Gastrocnemius medialis (tissue), 4 donors: ENCODE measurements around the gene CDRT15L2.
"Not testable (repeated sequence)": the region's sequence is repeated elsewhere in the genome, so short reads cannot be mapped to it uniquely, and the experiment has no call there.

Source experiments
- POLR2A ChIP-seq, 2 donors: fragments of 450-650 bp; IDR thresholded peaks; one replicate each; pipeline ENCODE4 v1.6.1; 2017; ENCODE audit warnings: antibody characterized with exemption in 2 of 2, mild to moderate bottlenecking in 2 of 2, moderate library complexity in 2 of 2
- TF ChIP-seq, protein P1 (sequence below), 5 experiments: fragments of 450-650 bp in 3 of 5; fragments of 200-600 bp in 2 of 5; sonication (generic) in 2 of 5; IDR thresholded peaks in 4 of 5; conservative IDR thresholded peaks in 1 of 5; 1 replicate in 4 of 5; 2 replicates in 1 of 5; pipeline ENCODE4 v1.5.1; 2016 to 2019; ENCODE audit warnings: antibody characterized with exemption in 5 of 5, mild to moderate bottlenecking in 3 of 5, moderate library complexity in 3 of 5

DNA sequence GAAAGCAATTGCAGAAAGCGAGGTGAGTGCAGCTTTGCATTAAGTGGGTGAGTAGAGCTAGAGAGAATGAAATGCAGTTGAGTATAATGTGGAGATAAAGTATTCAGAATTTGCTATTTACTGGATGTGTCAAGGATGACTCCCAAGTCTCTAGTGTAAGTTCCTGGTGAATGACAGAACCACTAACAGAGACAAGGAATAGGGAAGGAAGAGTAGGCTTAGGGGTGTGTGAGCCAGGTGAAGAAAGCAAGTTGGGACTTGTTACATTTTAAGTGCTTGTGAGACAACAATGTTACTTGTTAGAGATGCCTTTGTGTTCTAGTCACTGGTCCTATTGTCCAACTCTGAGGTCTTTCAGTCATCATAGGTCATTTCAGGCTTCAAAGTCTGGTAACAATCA lies 26.0 kb downstream of the CDRT15L2 start:
- TF ChIP-seq, protein P1, sequence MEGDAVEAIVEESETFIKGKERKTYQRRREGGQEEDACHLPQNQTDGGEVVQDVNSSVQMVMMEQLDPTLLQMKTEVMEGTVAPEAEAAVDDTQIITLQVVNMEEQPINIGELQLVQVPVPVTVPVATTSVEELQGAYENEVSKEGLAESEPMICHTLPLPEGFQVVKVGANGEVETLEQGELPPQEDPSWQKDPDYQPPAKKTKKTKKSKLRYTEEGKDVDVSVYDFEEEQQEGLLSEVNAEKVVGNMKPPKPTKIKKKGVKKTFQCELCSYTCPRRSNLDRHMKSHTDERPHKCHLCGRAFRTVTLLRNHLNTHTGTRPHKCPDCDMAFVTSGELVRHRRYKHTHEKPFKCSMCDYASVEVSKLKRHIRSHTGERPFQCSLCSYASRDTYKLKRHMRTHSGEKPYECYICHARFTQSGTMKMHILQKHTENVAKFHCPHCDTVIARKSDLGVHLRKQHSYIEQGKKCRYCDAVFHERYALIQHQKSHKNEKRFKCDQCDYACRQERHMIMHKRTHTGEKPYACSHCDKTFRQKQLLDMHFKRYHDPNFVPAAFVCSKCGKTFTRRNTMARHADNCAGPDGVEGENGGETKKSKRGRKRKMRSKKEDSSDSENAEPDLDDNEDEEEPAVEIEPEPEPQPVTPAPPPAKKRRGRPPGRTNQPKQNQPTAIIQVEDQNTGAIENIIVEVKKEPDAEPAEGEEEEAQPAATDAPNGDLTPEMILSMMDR (IDR thresholded peaks at IDR 0.05 in 4 of 5, conservative IDR thresholded peaks at IDR 0.05 in 1 of 5): not testable (repeated sequence)
- not testable (repeated sequence) for TF ChIP-seq POLR2A (IDR thresholded peaks at IDR 0.05)
